ENCODE data around the gene FKBP4.

Gene FKBP4

GRCh38 chr12:2783936-2784600, 10.7 kb upstream of the FKBP4 start:
- in situ Hi-C loops (cut with HindIII; ENCODE audit: low pct_ligation_motif_present, low sequenced_read_pairs), result no loop called here
- Histone ChIP-seq H3K4me3 (ENCODE audit: low read depth, low read length) (no peak overlapping the region), H3K36me3 (replicated peaks) (no peaks in the 10 kb centered on the region), H3K27ac (no peak overlapping the region), H3K27me3 (replicated peaks) (peaks cover 9% of the 10 kb centered on the region)
- DNase-seq, result peak; percentile 20
- TF ChIP-seq CTCF (IDR thresholded peaks at IDR 0.05; ENCODE audit: low read depth, low read length, missing control alignments), result peak; percentile 97

GRCh38 chr12:2785017-2785416, 9.8 kb upstream of the FKBP4 start:
- DNase-seq, result no peak
- Histone ChIP-seq H3K36me3 (replicated peaks) (no peaks in the 10 kb centered on the region), H3K4me3 (ENCODE audit: low read depth, low read length) (no peak overlapping the region), H3K27me3 (replicated peaks) (peaks cover 9% of the 10 kb centered on the region), H3K27ac (no peak overlapping the region)
- in situ Hi-C loops (cut with HindIII; ENCODE audit: low pct_ligation_motif_present, low sequenced_read_pairs), result no loop called here
- TF ChIP-seq CTCF (IDR thresholded peaks at IDR 0.05; ENCODE audit: low read depth, low read length, missing control alignments), result no peak

- H3K36me3 ChIP-seq (replicated peaks), result no peaks in the 10 kb centered on the region
- no peak for TF ChIP-seq CTCF (IDR thresholded peaks at IDR 0.05; ENCODE audit: low read depth, low read length, missing control alignments)
- DNase-seq, result no peak
- no peaks in the 10 kb centered on the region for H3K27me3 ChIP-seq (replicated peaks)
- in situ Hi-C loops (cut with HindIII; ENCODE audit: low pct_ligation_motif_present, low sequenced_read_pairs), result no loop called here
- no peak overlapping the region for H3K4me3 ChIP-seq (ENCODE audit: low read depth, low read length)
- H3K27ac ChIP-seq, result no peak overlapping the region
Observed at GRCh38 chr12:2791089-2791488, 3.7 kb upstream of the FKBP4 start.

GRCh38 chr12:2792671-2793500, 1.9 kb upstream of the FKBP4 start:
- in situ Hi-C loops (cut with HindIII; ENCODE audit: low pct_ligation_motif_present, low sequenced_read_pairs), result no loop called here
- no peaks in the 10 kb centered on the region for H3K27me3 ChIP-seq (replicated peaks)

DNA sequence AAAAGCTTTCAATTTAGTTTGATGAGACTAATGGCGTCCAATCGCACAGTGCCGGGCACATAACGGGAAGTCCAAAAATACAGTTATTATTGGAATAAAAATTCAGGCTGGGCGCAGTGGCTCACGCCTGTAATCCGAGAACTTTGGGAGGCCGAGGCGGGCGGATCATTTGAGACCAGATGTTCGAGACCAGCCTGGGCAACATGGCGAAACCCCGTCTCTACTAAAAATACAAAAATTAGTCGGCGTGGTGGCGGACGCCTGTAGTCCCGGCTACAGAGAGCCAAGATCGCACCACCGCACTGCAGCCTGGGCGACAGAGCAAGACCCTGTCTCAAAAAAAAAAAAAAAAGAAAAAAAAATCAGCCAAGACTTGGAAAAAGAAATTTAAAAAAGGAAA, 1.2 kb upstream of the FKBP4 start:
- no peak for TF ChIP-seq CTCF (IDR thresholded peaks at IDR 0.05; ENCODE audit: low read depth, low read length, missing control alignments)
- DNase-seq, result no peak
- H3K36me3 ChIP-seq (replicated peaks), result peaks cover 8% of the 10 kb centered on the region
- no peak overlapping the region for H3K27ac ChIP-seq
- no peak overlapping the region for H3K4me3 ChIP-seq (ENCODE audit: low read depth, low read length)
- no peaks in the 10 kb centered on the region for H3K27me3 ChIP-seq (replicated peaks)
- in situ Hi-C loops (cut with HindIII; ENCODE audit: low pct_ligation_motif_present, low sequenced_read_pairs), result no loop called here

More at GRCh38 chr12:2792671-2793500, 1.9 kb upstream of the FKBP4 start:
- no peak for TF ChIP-seq CTCF (IDR thresholded peaks at IDR 0.05; ENCODE audit: low read depth, low read length, missing control alignments)
- no peak for DNase-seq
- H3K36me3 ChIP-seq (replicated peaks), result peaks cover 3% of the 10 kb centered on the region
- no peak overlapping the region for H3K27ac ChIP-seq
- H3K4me3 ChIP-seq (ENCODE audit: low read depth, low read length), result no peak overlapping the region
